ENCODE measurements around the gene JAG1.
"Not testable (repeated sequence)": the region's sequence is repeated elsewhere in the genome, so short reads cannot be mapped to it uniquely, and the experiment has no call there.

JAG1 gene

DNA sequence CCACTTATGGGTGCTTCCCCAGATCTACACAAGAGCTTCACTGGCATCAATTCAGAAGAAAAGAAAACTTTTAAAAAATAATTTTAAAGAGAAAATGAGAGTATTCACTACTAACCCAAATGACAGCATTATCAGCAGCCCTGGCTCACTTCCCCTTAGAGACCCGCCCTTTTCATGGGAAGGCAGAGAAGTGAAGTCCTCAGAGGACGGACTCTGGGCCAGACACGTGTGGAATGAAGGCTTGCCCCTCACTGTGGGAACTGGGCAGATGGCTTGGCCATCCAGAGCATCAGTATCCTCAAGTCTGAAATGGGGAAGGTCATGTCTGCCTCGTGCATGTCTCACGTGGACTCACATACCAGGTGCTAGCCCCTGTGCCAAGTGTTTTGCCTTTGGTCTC lies 63.5 kb downstream of the JAG1 start:
- DNase-seq (ENCODE audit: low spot score), result no peak

DNA sequence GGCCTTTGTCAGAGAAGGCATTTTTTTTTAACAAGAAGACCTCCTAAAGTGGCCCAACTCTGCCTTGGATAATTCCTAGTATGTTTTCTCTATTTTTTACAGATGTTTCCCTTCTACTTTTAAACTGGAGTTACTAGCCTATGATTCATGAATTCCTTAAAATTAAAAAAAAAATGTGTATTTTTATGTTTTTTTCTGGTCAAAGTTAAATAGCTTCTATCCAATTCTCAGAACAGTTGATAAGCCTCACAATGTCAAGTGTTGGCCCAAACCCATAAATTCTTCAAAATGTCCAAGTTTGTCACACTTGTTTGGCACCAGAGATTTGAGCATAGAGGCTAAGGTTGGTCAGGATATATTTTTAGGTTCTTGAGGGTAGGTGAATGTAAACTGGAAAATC lies 64.0 kb downstream of the JAG1 start:
- DNase-seq (ENCODE audit: low spot score), result no peak

DNA sequence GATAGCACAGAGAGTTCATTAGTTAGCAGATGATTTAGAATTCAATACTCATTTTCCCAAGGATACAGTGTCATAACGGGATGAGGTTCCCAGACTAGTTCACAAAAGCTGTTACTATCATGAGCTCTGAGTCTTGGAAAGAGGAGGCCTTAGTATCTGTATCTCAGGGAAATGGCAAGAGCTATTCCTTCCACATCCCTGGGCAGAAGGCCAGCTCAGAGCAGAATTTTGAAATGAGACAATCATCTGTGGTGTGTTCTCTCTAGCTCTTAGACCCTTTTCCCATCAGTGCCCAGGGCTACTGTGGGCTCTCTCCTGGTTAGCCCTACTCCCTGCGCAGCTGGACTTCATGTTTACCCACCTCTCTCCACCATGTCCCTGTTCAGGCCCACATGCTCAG lies 64.5 kb downstream of the JAG1 start:
- no peak for DNase-seq (ENCODE audit: low spot score)

DNA sequence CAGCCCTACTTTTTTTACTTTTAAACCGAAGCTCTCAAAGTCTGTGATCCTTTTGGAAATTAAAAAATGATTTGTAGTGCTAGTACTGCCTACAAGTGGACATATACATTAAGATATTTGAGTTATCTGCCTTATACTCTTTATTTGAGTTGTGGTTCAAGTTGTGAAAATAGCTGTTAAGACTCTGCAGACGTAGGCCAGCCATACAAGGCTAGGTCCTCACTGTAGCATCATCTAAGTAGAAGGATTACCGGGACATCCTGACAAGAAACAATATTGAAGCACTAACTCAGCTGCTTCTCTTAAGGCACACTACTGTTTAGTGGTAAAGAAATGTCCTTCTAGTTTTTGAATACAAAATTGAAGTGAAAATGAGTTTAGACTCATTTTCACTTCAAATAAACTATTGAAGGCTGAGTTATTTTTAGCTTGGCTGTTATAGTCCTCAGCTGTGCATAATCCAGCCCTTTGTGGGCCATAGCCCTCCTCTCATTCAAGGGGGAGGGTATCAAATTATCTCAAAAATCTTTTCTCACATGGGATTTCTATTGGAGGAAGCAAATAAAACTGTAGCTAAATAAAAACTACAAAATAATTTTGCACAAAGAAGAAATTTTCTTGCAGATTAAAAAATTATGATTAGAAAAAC lies 68.1 kb downstream of the JAG1 start:
- no peak for DNase-seq (ENCODE audit: low spot score)

DNA sequence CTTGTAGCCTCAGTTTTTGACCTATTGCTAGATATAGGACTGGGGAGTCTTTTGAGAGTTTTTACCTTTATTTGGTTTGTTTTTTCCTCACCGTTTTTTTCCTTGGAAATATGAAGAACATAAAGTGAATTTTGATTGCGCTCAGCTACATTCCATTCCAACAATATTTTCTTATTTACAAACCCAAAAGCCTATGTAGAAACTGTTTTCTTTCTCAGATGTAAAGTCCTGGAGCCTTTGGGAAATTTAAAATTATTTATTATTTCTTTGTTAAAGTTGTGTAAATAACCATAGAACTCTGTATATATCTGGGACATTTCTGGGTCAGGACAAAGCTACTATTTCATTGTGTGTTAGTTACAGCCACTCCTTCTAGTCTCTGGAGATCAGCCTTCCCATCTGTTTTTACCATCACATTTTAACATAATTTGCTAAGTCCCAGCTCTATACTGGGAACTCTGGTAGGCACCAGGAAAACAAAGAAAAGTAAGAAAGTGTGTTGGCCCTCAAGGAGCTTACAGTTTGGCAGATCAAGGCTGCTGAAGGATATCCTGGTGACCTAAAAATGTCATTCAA lies 68.8 kb downstream of the JAG1 start:
- DNase-seq (ENCODE audit: low spot score), result no peak

DNA sequence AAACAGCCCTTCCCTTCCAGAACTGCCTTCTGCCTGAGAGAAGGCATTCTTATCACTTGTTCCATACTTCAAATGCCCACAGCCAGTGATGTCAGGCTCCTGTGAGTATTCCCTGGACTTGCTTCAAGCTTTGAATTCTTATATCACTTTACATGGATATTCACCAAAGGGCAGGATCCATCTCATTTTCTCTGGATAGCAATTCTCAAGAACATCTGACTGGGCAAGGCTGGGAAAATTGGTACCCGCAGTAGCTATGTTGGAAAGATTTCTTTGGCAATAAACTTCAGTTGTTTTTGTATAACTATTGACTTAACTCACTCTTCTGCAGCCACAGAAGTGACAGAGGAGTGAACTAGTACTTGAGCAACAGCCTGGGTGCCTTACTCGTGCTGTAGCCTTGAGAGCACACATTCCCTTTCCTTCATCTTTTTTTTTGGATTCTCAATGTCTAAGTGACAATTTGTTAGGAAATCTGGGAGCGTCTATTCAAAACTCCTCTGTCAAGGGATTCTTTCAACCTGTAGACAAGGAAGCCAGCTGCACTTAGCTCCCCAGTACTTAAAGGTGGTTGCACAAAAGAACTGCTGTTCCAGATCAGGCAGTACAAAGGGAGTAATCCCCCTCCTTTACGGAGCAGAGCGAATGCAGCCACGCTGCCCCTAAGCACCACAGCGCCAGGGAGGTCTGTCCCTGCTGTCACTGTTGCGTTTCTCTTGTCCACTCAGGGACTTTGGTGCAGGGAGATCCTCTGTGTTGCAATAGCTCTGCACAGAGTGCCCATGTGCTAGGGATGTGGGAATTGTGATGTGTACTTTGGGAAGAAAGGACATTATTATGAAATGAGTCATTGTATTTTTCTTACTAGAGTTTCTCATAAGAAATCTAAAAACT lies 69.6 kb downstream of the JAG1 start:
- DNase-seq (ENCODE audit: low spot score), result no peak

DNA sequence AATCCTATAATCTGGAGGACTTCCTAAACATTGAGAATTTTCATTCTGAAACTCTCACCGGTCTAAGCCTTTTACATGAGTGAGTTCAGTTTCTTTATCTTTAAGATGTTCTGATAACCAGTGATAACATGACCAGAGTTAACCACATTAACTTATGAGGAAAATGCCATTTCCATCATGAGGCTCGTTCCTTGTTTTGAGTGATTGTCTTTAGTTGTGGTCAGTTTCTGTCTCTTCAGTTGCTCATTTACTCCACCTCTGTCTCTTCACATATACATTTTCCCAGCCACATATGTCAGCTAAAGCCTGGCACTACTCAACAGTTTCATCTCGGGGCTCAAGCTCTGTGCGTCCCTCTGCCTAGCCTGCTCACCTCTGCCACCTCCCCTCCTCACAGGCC lies 70.4 kb downstream of the JAG1 start:
- no peak for DNase-seq (ENCODE audit: low spot score)

DNA sequence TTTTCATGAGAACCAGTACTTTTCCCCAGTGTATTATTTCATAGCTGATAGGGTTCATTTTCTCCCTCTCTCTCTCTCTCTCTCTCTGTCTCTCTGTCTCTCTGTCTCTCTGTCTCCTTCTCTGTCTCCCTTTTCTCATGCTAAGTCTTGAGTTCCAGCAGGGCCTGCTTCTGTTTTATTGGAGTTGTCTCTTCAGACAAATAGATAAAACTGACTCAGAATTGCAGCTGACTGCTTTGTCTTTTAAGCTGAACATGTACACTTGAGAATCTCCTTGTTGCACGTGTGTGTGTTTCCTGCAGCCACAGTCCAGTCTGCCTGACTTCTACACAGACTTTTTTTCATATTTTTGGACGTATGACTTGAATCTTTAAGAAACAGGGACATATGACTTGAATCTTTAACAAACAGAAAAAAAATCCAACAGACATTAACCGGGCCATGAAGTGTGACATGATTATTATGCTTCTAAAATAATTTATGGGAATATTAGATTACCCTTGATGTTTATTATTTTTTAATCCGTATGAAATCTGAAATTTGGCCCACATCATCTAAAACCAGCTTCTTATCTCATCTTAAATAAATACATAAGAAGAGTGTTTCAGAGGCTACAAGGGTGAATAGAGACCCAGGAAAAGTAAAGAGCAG lies 71.5 kb downstream of the JAG1 start:
- DNase-seq (ENCODE audit: low spot score), result no peak

DNA sequence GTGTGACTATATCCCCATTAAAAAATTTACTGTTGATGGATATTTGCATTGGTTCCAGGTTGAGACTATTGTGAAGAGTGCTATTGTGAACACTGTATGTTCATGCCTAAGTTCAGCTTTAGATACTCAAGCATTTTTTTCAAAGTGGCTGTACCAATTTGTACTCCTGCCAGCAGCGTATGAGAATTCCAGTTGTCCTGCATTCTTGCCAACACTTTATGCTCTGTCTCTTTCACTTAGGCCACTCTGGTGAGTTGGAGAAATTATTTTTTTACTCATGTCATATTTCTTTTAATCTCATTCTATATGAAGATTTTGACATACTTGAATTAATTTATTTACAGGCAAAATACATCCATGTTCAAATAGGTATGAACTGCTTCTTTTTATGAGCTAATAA lies 76.2 kb downstream of the JAG1 start:
- no peak for DNase-seq (ENCODE audit: low spot score)

DNA sequence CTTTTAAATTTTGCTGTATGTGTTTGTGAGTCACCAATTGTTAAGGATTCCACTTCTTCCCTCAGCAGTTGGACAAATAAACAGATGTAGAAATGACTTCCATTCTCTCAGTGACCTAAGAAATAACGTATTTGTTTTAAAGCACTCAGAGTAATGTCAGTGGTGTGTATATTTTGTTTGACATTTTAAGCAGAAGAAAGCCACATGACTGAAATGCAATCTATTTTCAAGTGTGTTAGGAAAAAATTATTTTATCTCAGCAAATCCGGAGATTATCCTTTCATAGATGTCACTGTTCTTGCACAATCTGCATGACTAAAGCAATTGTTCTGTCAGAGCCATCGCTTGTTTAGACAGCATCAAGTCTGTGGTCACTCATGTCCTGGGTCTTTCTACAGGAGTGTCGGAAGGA lies 77.1 kb downstream of the JAG1 start:
- DNase-seq (ENCODE audit: low spot score), result no peak

DNA sequence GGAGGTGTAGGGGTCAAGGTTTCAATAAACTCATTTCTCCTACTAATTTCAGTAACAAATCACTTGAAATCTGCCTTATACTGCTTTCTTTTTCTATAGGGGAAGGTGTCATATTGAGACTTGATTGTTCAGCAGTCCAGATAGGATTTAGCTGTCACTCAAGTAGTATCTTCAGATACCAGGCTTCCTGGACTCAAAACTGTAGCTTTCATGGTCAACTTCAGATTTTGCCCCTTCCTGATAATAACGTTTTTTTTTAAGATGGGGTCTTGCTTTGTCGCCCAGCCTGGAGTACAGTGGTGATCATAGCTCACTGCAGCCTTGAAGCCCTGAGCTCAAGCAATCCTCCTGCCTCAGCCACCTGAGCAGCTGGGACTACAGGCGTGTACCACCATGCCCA lies 77.8 kb downstream of the JAG1 start:
- DNase-seq (ENCODE audit: low spot score), result no peak

DNA sequence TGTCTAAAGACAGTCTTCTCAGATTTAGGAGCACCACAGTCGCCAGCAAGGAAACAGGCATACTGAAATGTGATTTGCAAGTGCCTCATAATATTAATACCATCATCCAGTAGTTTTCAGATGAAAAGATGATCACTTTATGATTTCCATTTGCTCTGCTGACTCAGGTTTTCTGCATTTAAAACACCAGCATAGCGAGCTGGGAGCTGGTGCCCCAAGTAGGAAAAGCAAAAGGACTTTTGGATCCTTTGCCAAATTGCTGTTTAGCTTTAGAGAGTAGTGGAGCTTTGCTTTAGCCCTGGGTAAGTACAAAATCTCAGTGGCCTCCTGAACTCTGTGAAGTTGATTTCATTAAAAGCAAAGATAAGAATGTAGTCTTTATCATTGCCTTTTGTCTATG lies 78.5 kb downstream of the JAG1 start:
- DNase-seq (ENCODE audit: low spot score), result no peak

DNA sequence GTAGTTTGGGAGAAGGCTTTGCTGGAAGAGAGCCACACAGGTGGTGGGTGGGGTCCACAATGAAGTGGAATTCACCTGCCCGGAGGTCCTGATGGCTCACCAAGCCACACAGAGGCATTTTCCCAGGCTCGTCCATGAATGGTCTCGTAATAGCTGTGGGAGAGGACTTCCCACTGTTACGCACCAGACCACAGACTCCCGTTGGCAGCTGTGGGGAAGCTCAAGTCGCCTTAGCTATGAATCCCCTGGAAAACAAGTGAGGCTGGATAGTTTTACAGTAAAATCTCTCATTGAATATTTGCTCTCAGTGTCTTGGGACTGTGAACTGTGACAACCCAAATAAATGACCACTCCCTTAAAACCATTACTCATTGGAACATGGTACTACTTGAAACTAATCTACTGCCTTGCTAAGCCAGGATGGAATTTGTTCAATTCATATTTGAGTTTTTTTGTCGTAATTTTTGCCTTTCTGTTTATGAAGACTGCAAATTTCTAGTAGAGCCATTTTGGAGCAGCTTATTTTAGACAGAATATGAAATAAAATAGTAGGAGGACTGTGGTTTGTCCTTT lies 79.4 kb downstream of the JAG1 start:
- no peak for DNase-seq (ENCODE audit: low spot score)

DNA sequence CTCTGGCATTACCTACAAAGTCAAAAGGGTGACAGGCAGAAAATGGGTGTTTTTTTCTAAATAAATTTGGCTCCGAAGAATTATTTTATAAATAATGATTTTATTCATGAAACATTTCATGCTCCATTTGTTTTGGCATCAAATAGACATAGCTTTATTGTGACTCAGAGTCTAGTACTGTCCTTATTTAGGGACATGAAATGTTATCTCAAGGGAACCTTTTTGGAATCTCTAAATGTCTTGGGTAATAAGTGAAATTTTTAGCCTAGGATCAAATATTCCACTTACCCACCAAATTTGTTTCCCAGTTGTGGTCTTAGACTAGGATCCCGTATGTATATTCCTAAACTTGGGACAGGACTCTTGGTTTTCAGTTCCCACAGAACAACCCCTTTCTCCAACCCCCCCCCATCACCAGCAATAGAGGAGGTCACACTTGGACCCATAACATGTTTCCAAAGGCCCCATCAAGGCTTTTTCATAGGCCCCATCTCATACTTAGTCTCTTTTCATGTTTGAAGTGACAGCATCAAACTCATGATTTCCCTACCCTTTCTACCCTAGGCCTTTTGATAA lies 81.8 kb downstream of the JAG1 start:
- no peak for DNase-seq (ENCODE audit: low spot score)

DNA sequence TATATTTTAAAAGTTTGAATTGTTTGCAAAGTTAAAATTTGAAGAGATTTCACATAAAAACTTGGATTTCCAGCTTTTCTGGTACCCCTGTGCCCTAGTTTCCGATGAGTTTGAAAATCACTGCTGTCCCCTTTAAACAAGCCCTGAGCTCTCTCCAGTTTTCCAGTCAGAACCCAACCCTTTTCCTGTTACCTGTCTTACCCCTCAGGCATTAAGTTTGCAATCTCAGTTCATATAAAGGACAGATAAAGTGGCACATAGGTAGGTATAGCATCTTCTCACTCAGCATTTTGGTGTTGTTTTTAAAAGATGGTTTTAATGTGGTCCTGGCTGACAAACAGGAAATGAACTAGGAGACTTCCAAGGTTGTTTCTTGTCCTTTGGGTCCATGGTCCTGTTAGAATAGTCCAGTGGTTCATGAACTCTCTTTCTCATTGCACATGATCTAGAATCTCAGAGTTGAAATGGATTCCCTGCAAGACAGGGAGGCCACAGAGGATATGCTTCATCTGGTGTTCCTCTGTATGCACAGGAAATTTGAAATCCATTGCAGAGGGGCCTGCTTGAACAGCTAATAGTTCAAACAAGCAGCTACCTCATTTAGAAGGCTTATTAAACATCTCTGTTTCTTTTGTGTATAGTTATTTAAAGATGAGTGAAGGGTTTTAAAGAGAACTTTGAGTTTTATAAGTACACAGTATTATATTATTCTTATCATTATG lies 82.7 kb downstream of the JAG1 start:
- no peak for DNase-seq (ENCODE audit: low spot score)

DNA sequence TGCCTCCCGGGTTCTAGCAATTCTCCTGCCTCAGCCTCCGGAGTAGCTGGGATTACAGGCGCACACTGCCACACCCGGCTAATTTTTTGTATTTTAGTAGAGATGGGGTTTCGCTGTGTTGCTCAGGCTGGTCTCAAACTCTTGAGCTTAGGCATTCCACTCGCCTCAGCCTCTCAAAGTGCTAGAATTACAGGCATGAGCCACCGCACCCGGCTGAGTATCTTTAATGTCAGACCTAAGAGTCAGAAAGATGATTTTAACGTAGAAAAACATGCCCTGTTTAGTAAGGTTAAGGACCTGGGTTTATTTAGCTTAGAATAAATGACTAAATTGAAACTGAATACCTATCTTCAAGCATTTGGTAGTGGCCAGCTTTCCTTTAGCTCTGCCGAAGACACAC lies 83.4 kb downstream of the JAG1 start:
- DNase-seq (ENCODE audit: low spot score), result not testable (repeated sequence)

Measured in NAMALWA (cell line).